ENCODE data around the gene MRFAP1.

MRFAP1 gene

GRCh38 chr4:6612961-6613675, 27.4 kb upstream of the MRFAP1 start:
- Histone ChIP-seq H3K9ac (ENCODE audit: low read length) (no peak overlapping the region), H2BK15ac (replicated peaks; ENCODE audit: low read depth) (no peak overlapping the region), H3K4me1 (ENCODE audit: control insufficient read depth, low read depth, low read length) (no peaks in the 10 kb centered on the region), H4K5ac (ENCODE audit: low read length) (no peak overlapping the region), H3K18ac (ENCODE audit: low read length) (no peak overlapping the region), H3K56ac (ENCODE audit: low read length) (no peak overlapping the region), H3K79me1 (ENCODE audit: low read length) (no peaks in the 10 kb centered on the region), H3K23ac (ENCODE audit: low read length) (no peak overlapping the region), H2AK5ac (ENCODE audit: low read length) (no peak overlapping the region), H3K4ac (ENCODE audit: low read depth, low read length) (no peak overlapping the region), H4K8ac (ENCODE audit: low read depth, low read length) (no peak overlapping the region), H3K27ac (ENCODE audit: low read depth, low read length) (no peak overlapping the region), H3K36me3 (ENCODE audit: control insufficient read depth, insufficient read depth, low read length) (no peaks in the 10 kb centered on the region), H2BK5ac (ENCODE audit: low read length) (no peak overlapping the region), H3K4me3 (ENCODE audit: low read length) (no peak overlapping the region), H3K4me2 (ENCODE audit: low read length) (no peak overlapping the region), H3K79me2 (ENCODE audit: control insufficient read depth, insufficient read depth, low read length) (no peaks in the 10 kb centered on the region), H3K27me3 (ENCODE audit: insufficient read depth, low read length, poor library complexity) (no peaks in the 10 kb centered on the region), H2BK120ac (ENCODE audit: low read depth, low read length) (no peak overlapping the region)
- no peak for DNase-seq
- no CpG with 5 or more reads among the region's 3 CpGs for WGBS (ENCODE audit: extremely low coverage, insufficient coverage, low lambda C conversion rate)

GRCh38 chr4:6613676-6614651, 26.5 kb upstream of the MRFAP1 start:
- no peak for DNase-seq
- WGBS (ENCODE audit: extremely low coverage, insufficient coverage, low lambda C conversion rate), result 100% methylated on average over 2 of the region's 17 CpGs
- no peak overlapping the region for H3K4me3 ChIP-seq (ENCODE audit: low read length)
- H2BK15ac ChIP-seq (replicated peaks; ENCODE audit: low read depth), result no peak overlapping the region
- no peak overlapping the region for H3K4me2 ChIP-seq (ENCODE audit: low read length)
- no peak overlapping the region for H4K8ac ChIP-seq (ENCODE audit: low read depth, low read length)
- H3K9ac ChIP-seq (ENCODE audit: low read length), result no peak overlapping the region
- H3K18ac ChIP-seq (ENCODE audit: low read length), result no peak overlapping the region
- no peak overlapping the region for H3K23ac ChIP-seq (ENCODE audit: low read length)
- no peaks in the 10 kb centered on the region for H3K27me3 ChIP-seq (ENCODE audit: insufficient read depth, low read length, poor library complexity)
- H3K4me1 ChIP-seq (ENCODE audit: control insufficient read depth, low read depth, low read length), result no peaks in the 10 kb centered on the region
- H3K4ac ChIP-seq (ENCODE audit: low read depth, low read length), result no peak overlapping the region
- no peak overlapping the region for H3K56ac ChIP-seq (ENCODE audit: low read length)
- no peaks in the 10 kb centered on the region for H3K36me3 ChIP-seq (ENCODE audit: control insufficient read depth, insufficient read depth, low read length)
- no peak overlapping the region for H3K27ac ChIP-seq (ENCODE audit: low read depth, low read length)
- H4K5ac ChIP-seq (ENCODE audit: low read length), result no peak overlapping the region
- no peak overlapping the region for H2BK120ac ChIP-seq (ENCODE audit: low read depth, low read length)
- H3K79me1 ChIP-seq (ENCODE audit: low read length), result no peaks in the 10 kb centered on the region
- H2BK5ac ChIP-seq (ENCODE audit: low read length), result no peak overlapping the region
- no peak overlapping the region for H2AK5ac ChIP-seq (ENCODE audit: low read length)
- H3K79me2 ChIP-seq (ENCODE audit: control insufficient read depth, insufficient read depth, low read length), result no peaks in the 10 kb centered on the region

GRCh38 chr4:6614701-6615230, 25.7 kb upstream of the MRFAP1 start:
- Histone ChIP-seq H3K4me3 (ENCODE audit: low read length) (no peak overlapping the region), H2BK15ac (replicated peaks; ENCODE audit: low read depth) (no peak overlapping the region), H3K79me2 (ENCODE audit: control insufficient read depth, insufficient read depth, low read length) (no peaks in the 10 kb centered on the region), H4K8ac (ENCODE audit: low read depth, low read length) (no peak overlapping the region), H3K23ac (ENCODE audit: low read length) (no peak overlapping the region), H3K4me1 (ENCODE audit: control insufficient read depth, low read depth, low read length) (no peaks in the 10 kb centered on the region), H3K27me3 (ENCODE audit: insufficient read depth, low read length, poor library complexity) (no peaks in the 10 kb centered on the region), H2BK120ac (ENCODE audit: low read depth, low read length) (no peak overlapping the region), H2AK5ac (ENCODE audit: low read length) (no peak overlapping the region), H2BK5ac (ENCODE audit: low read length) (no peak overlapping the region), H3K36me3 (ENCODE audit: control insufficient read depth, insufficient read depth, low read length) (no peaks in the 10 kb centered on the region), H3K27ac (ENCODE audit: low read depth, low read length) (no peak overlapping the region), H3K4ac (ENCODE audit: low read depth, low read length) (no peak overlapping the region), H3K9ac (ENCODE audit: low read length) (no peak overlapping the region), H3K4me2 (ENCODE audit: low read length) (no peak overlapping the region), H3K18ac (ENCODE audit: low read length) (no peak overlapping the region), H3K56ac (ENCODE audit: low read length) (no peak overlapping the region), H4K5ac (ENCODE audit: low read length) (no peak overlapping the region), H3K79me1 (ENCODE audit: low read length) (no peaks in the 10 kb centered on the region)
- no CpG with 5 or more reads among the region's 11 CpGs for WGBS (ENCODE audit: extremely low coverage, insufficient coverage, low lambda C conversion rate)
- DNase-seq, result no peak

- no peak overlapping the region for H4K8ac ChIP-seq (ENCODE audit: low read depth, low read length)
- no peak overlapping the region for H2BK5ac ChIP-seq (ENCODE audit: low read length)
- H3K4me2 ChIP-seq (ENCODE audit: low read length), result no peak overlapping the region
- H3K4me3 ChIP-seq (ENCODE audit: low read length), result no peak overlapping the region
- no peaks in the 10 kb centered on the region for H3K4me1 ChIP-seq (ENCODE audit: control insufficient read depth, low read depth, low read length)
- no peak overlapping the region for H2BK15ac ChIP-seq (replicated peaks; ENCODE audit: low read depth)
- H3K4ac ChIP-seq (ENCODE audit: low read depth, low read length), result no peak overlapping the region
- H2AK5ac ChIP-seq (ENCODE audit: low read length), result no peak overlapping the region
- H3K23ac ChIP-seq (ENCODE audit: low read length), result no peak overlapping the region
- no peak overlapping the region for H3K27ac ChIP-seq (ENCODE audit: low read depth, low read length)
- H2BK120ac ChIP-seq (ENCODE audit: low read depth, low read length), result no peak overlapping the region
- no peak overlapping the region for H4K5ac ChIP-seq (ENCODE audit: low read length)
- DNase-seq, result no peak
- no peaks in the 10 kb centered on the region for H3K79me2 ChIP-seq (ENCODE audit: control insufficient read depth, insufficient read depth, low read length)
- no peak overlapping the region for H3K56ac ChIP-seq (ENCODE audit: low read length)
- no peaks in the 10 kb centered on the region for H3K79me1 ChIP-seq (ENCODE audit: low read length)
- H3K27me3 ChIP-seq (ENCODE audit: insufficient read depth, low read length, poor library complexity), result no peaks in the 10 kb centered on the region
- H3K18ac ChIP-seq (ENCODE audit: low read length), result no peak overlapping the region
- no CpG with 5 or more reads among the region's 18 CpGs for WGBS (ENCODE audit: extremely low coverage, insufficient coverage, low lambda C conversion rate)
- no peaks in the 10 kb centered on the region for H3K36me3 ChIP-seq (ENCODE audit: control insufficient read depth, insufficient read depth, low read length)
- no peak overlapping the region for H3K9ac ChIP-seq (ENCODE audit: low read length)
Measured at GRCh38 chr4:6616087-6616995, 24.1 kb upstream of the MRFAP1 start.

- Histone ChIP-seq H3K23ac (ENCODE audit: low read length) (no peak overlapping the region), H3K79me1 (ENCODE audit: low read length) (no peaks in the 10 kb centered on the region), H4K8ac (ENCODE audit: low read depth, low read length) (no peak overlapping the region), H3K79me2 (ENCODE audit: control insufficient read depth, insufficient read depth, low read length) (no peaks in the 10 kb centered on the region), H2BK15ac (replicated peaks; ENCODE audit: low read depth) (no peak overlapping the region), H3K4me1 (ENCODE audit: control insufficient read depth, low read depth, low read length) (no peaks in the 10 kb centered on the region), H3K9ac (ENCODE audit: low read length) (no peak overlapping the region), H2BK5ac (ENCODE audit: low read length) (no peak overlapping the region), H2BK120ac (ENCODE audit: low read depth, low read length) (no peak overlapping the region), H3K4ac (ENCODE audit: low read depth, low read length) (no peak overlapping the region), H3K56ac (ENCODE audit: low read length) (no peak overlapping the region), H2AK5ac (ENCODE audit: low read length) (no peak overlapping the region), H3K27ac (ENCODE audit: low read depth, low read length) (no peak overlapping the region), H3K27me3 (ENCODE audit: insufficient read depth, low read length, poor library complexity) (no peaks in the 10 kb centered on the region), H3K18ac (ENCODE audit: low read length) (no peak overlapping the region), H4K5ac (ENCODE audit: low read length) (no peak overlapping the region), H3K4me3 (ENCODE audit: low read length) (no peak overlapping the region), H3K4me2 (ENCODE audit: low read length) (no peak overlapping the region), H3K36me3 (ENCODE audit: control insufficient read depth, insufficient read depth, low read length) (no peaks in the 10 kb centered on the region)
- no peak for DNase-seq
- no CpG with 5 or more reads among the region's 10 CpGs for WGBS (ENCODE audit: extremely low coverage, insufficient coverage, low lambda C conversion rate)
Measured at GRCh38 chr4:6617246-6617645, 23.2 kb upstream of the MRFAP1 start.
